Stimulated activated effector memory CD8-positive, alpha-beta T cell treated with anti-CD3 and anti-CD28 coated beads, Interleukin-12 subunit alpha, Interleukin-12 subunit beta, amount 100 ng/mL, for 72 hours (primary cell): ENCODE data around the gene SYNE3.

ENCODE experiments used
- ATAC-seq: fragments of 150-1000 bp; cut with Tn5 transposase; 2 replicates; pipeline ENCODE4 v1.10.0; 2021
- DNase-seq, 2 donors: peaks; one replicate each; pipeline ENCODE4 v3.0.0; 2021 to 2022; ENCODE audit warnings: low spot score in 2 of 2
- H3K27ac Mint-ChIP-seq: one replicate; pipeline ENCODE4 v1.8.0; 2022; ENCODE audit warnings: mild to moderate bottlenecking, mixed read lengths
- H3K36me3 Mint-ChIP-seq: one replicate; pipeline ENCODE4 v1.8.0; 2022; ENCODE audit warnings: mild to moderate bottlenecking, mixed read lengths
- H3K4me1 Mint-ChIP-seq: one replicate; pipeline ENCODE4 v1.8.0; 2022; ENCODE audit warnings: mixed read lengths
- H3K4me3 Mint-ChIP-seq: one replicate; pipeline ENCODE4 v1.8.0; 2022; ENCODE audit warnings: mild to moderate bottlenecking, mixed read lengths
- H3K9me3 Mint-ChIP-seq: one replicate; pipeline ENCODE4 v1.8.0; 2022; ENCODE audit warnings: mixed read lengths

SYNE3 gene

GRCh38 chr14:95507174-95507573, 9.3 kb downstream of the SYNE3 start:
- ATAC-seq (no peak), DNase-seq (no peak)
- peak overlapping the region; percentile 84 for H3K27ac Mint-ChIP-seq
- peaks cover 92% of the 10 kb centered on the region for H3K4me1 Mint-ChIP-seq
- H3K36me3 Mint-ChIP-seq: peaks cover 97% of the 10 kb centered on the region
- H3K4me3 Mint-ChIP-seq: peak overlapping the region; percentile 30
- no peaks in the 10 kb centered on the region for H3K9me3 Mint-ChIP-seq

GRCh38 chr14:95505030-95505589, 11.3 kb downstream of the SYNE3 start:
- DNase-seq (no peak), ATAC-seq (no peak)
- H3K4me1 Mint-ChIP-seq: peaks cover 91% of the 10 kb centered on the region
- peaks cover 97% of the 10 kb centered on the region for H3K36me3 Mint-ChIP-seq
- H3K27ac Mint-ChIP-seq: peak overlapping the region; percentile 91
- no peaks in the 10 kb centered on the region for H3K9me3 Mint-ChIP-seq
- peak overlapping the region; percentile 69 for H3K4me3 Mint-ChIP-seq

GRCh38 chr14:95504135-95505029, 12.1 kb downstream of the SYNE3 start:
- peaks cover 99% of the 10 kb centered on the region for H3K36me3 Mint-ChIP-seq
- peak in 1 of 2 donors; percentile 77 for DNase-seq
- peak overlapping the region; percentile 91 for H3K27ac Mint-ChIP-seq
- H3K4me1 Mint-ChIP-seq: peaks cover 93% of the 10 kb centered on the region
- peak overlapping the region; percentile 69 for H3K4me3 Mint-ChIP-seq
- no peaks in the 10 kb centered on the region for H3K9me3 Mint-ChIP-seq
- peak; percentile 95 for ATAC-seq

GRCh38 chr14:95503365-95504134, 12.9 kb downstream of the SYNE3 start:
- ATAC-seq: peak; percentile 29
- H3K27ac Mint-ChIP-seq: peak overlapping the region; percentile 91
- no peaks in the 10 kb centered on the region for H3K9me3 Mint-ChIP-seq
- DNase-seq: no peak
- H3K4me3 Mint-ChIP-seq: peak overlapping the region; percentile 69
- peaks cover 93% of the 10 kb centered on the region for H3K4me1 Mint-ChIP-seq
- H3K36me3 Mint-ChIP-seq: peaks cover 100% of the 10 kb centered on the region

- ATAC-seq: no peak
- DNase-seq: no peak
- H3K4me1 Mint-ChIP-seq: peaks cover 87% of the 10 kb centered on the region
- no peak overlapping the region for H3K4me3 Mint-ChIP-seq
- peak overlapping the region; percentile 91 for H3K27ac Mint-ChIP-seq
- no peaks in the 10 kb centered on the region for H3K9me3 Mint-ChIP-seq
- peaks cover 100% of the 10 kb centered on the region for H3K36me3 Mint-ChIP-seq
Measured at GRCh38 chr14:95502381-95502950, 14.0 kb downstream of the SYNE3 start.

GRCh38 chr14:95500772-95501401, 15.6 kb downstream of the SYNE3 start:
- no peaks in the 10 kb centered on the region for H3K9me3 Mint-ChIP-seq
- no peak for ATAC-seq
- H3K4me3 Mint-ChIP-seq: peak overlapping the region; percentile 9
- peaks cover 99% of the 10 kb centered on the region for H3K36me3 Mint-ChIP-seq
- H3K27ac Mint-ChIP-seq: peak overlapping the region; percentile 71
- peaks cover 88% of the 10 kb centered on the region for H3K4me1 Mint-ChIP-seq
- no peak for DNase-seq

GRCh38 chr14:95500201-95500681, 16.2 kb downstream of the SYNE3 start:
- peaks cover 99% of the 10 kb centered on the region for H3K36me3 Mint-ChIP-seq
- DNase-seq (no peak), ATAC-seq (no peak)
- no peaks in the 10 kb centered on the region for H3K9me3 Mint-ChIP-seq
- H3K4me3 Mint-ChIP-seq: peak overlapping the region; percentile 13
- peaks cover 88% of the 10 kb centered on the region for H3K4me1 Mint-ChIP-seq
- H3K27ac Mint-ChIP-seq: peak overlapping the region; percentile 71

GRCh38 chr14:95499354-95499750, 17.1 kb downstream of the SYNE3 start:
- peak; percentile 22 for ATAC-seq

GRCh38 chr14:95498622-95499353, 17.7 kb downstream of the SYNE3 start:
- no peak for DNase-seq
- ATAC-seq: no peak
- Mint-ChIP-seq H3K4me3 (no peak overlapping the region), H3K36me3 (peaks cover 91% of the 10 kb centered on the region), H3K9me3 (no peaks in the 10 kb centered on the region), H3K27ac (no peak overlapping the region), H3K4me1 (peaks cover 87% of the 10 kb centered on the region)

More at GRCh38 chr14:95499354-95499750, 17.1 kb downstream of the SYNE3 start:
- DNase-seq: no peak
- H3K27ac Mint-ChIP-seq: no peak overlapping the region
- H3K4me1 Mint-ChIP-seq: peaks cover 88% of the 10 kb centered on the region
- no peaks in the 10 kb centered on the region for H3K9me3 Mint-ChIP-seq
- no peak overlapping the region for H3K4me3 Mint-ChIP-seq
- H3K36me3 Mint-ChIP-seq: peaks cover 97% of the 10 kb centered on the region

- H3K27ac Mint-ChIP-seq: peak overlapping the region; percentile 93
- ATAC-seq: no peak
- no peak overlapping the region for H3K4me3 Mint-ChIP-seq
- no peak for DNase-seq
- peaks cover 79% of the 10 kb centered on the region for H3K36me3 Mint-ChIP-seq
- no peaks in the 10 kb centered on the region for H3K9me3 Mint-ChIP-seq
- H3K4me1 Mint-ChIP-seq: peaks cover 77% of the 10 kb centered on the region
Measured at GRCh38 chr14:95497561-95498011, 18.9 kb downstream of the SYNE3 start.

- peaks cover 79% of the 10 kb centered on the region for H3K36me3 Mint-ChIP-seq
- no peaks in the 10 kb centered on the region for H3K9me3 Mint-ChIP-seq
- DNase-seq (no peak), ATAC-seq (no peak)
- peaks cover 81% of the 10 kb centered on the region for H3K4me1 Mint-ChIP-seq
- H3K4me3 Mint-ChIP-seq: peak overlapping the region; percentile 62
- H3K27ac Mint-ChIP-seq: peak overlapping the region; percentile 93
Measured at GRCh38 chr14:95496690-95497259, 19.7 kb downstream of the SYNE3 start.

GRCh38 chr14:95496111-95496681, 20.3 kb downstream of the SYNE3 start:
- peaks cover 82% of the 10 kb centered on the region for H3K4me1 Mint-ChIP-seq
- DNase-seq (no peak), ATAC-seq (peak; percentile 79)
- H3K9me3 Mint-ChIP-seq: no peaks in the 10 kb centered on the region
- peaks cover 79% of the 10 kb centered on the region for H3K36me3 Mint-ChIP-seq
- peak overlapping the region; percentile 62 for H3K4me3 Mint-ChIP-seq
- H3K27ac Mint-ChIP-seq: peak overlapping the region; percentile 93

GRCh38 chr14:95495538-95496025, 20.9 kb downstream of the SYNE3 start:
- DNase-seq (peak in 1 of 2 donors; percentile 56), ATAC-seq (peak; percentile 89)
- peaks cover 74% of the 10 kb centered on the region for H3K36me3 Mint-ChIP-seq
- peaks cover 82% of the 10 kb centered on the region for H3K4me1 Mint-ChIP-seq
- H3K9me3 Mint-ChIP-seq: no peaks in the 10 kb centered on the region
- peak overlapping the region; percentile 62 for H3K4me3 Mint-ChIP-seq
- H3K27ac Mint-ChIP-seq: peak overlapping the region; percentile 93
